ENCODE results near the gene SIRT6.

Gene SIRT6

GRCh38 chr19:4181053-4181508, 1.3 kb downstream of the SIRT6 start (continued):
- TF ChIP-seq REST (tag by site-specific recombination; IDR thresholded peaks at IDR 0.05) (no peak), ZBTB26 (tag by site-specific recombination; optimal IDR thresholded peaks at IDR 0.05) (no peak), BCL11A (tag by site-specific recombination; IDR thresholded peaks at IDR 0.05; ENCODE audit: low read depth) (no peak), ZNF362 (tag by site-specific recombination; IDR thresholded peaks at IDR 0.05) (no peak), ZNF701 (tag by site-specific recombination; IDR thresholded peaks at IDR 0.05) (no peak), MZF1 (tag by site-specific recombination; IDR thresholded peaks at IDR 0.05; ENCODE audit: borderline replicate concordance) (no peak), ZNF558 (tag by site-specific recombination; IDR thresholded peaks at IDR 0.05) (no peak), GLIS2 (tag by site-specific recombination; IDR thresholded peaks at IDR 0.05) (no peak), ZNF157 (tag by site-specific recombination; IDR thresholded peaks at IDR 0.05) (no peak), AEBP2 (tag by site-specific recombination; IDR thresholded peaks at IDR 0.05; ENCODE audit: borderline replicate concordance) (no peak), KLF1 (tag by site-specific recombination; IDR thresholded peaks at IDR 0.05) (peak; percentile 84), HOXA7 (CRISPR knock-in tag; IDR thresholded peaks at IDR 0.05; ENCODE audit: borderline replicate concordance) (no peak), PRDM6 (tag by site-specific recombination; IDR thresholded peaks at IDR 0.05) (no peak), ZNF391 (tag by site-specific recombination; IDR thresholded peaks at IDR 0.05; ENCODE audit: borderline replicate concordance, low read depth) (no peak), ZNF24 (tag by site-specific recombination; IDR thresholded peaks at IDR 0.05) (no peak), ZNF146 (tag by site-specific recombination; IDR thresholded peaks at IDR 0.05) (no peak), ZSCAN16 (tag by site-specific recombination; IDR thresholded peaks at IDR 0.05) (no peak), ZNF341 (tag by site-specific recombination; IDR thresholded peaks at IDR 0.05; ENCODE audit: low read depth) (peak; percentile 57), ZNF473 (tag by site-specific recombination; IDR thresholded peaks at IDR 0.05) (no peak), ZNF416 (tag by site-specific recombination; IDR thresholded peaks at IDR 0.05) (no peak), ZNF18 (tag by site-specific recombination; IDR thresholded peaks at IDR 0.05) (no peak), ZFP37 (tag by site-specific recombination; IDR thresholded peaks at IDR 0.05) (no peak), GLI4 (tag by site-specific recombination; IDR thresholded peaks at IDR 0.05) (no peak), HOXC10 (CRISPR knock-in tag; IDR thresholded peaks at IDR 0.05) (no peak), KLF17 (tag by site-specific recombination; IDR thresholded peaks at IDR 0.05) (peak; percentile 80), CTCF (tag by site-specific recombination; IDR thresholded peaks at IDR 0.05) (no peak), ZNF843 (tag by site-specific recombination; IDR thresholded peaks at IDR 0.05) (no peak), REPIN1 (tag by site-specific recombination; IDR thresholded peaks at IDR 0.05; ENCODE audit: low read depth) (no peak)

Measured in HEK293 (cell line).